Prostate gland (tissue), 2 donors: ENCODE measurements around the gene PSMD6. TPM values are rescaled to one million over a fixed set of nuclear protein-coding genes. Genes with fewer than 3 reads are reported as not detected.

Experiments
- DNase-seq: peaks from one replicate; pipeline ENCODE4 v3.0.0-alpha.2; 2019; ENCODE audit warnings: low spot score
- H3K27ac ChIP-seq, 2 donors: fragments of 200-600 bp; sonication (generic); 2 replicates each; pipeline ENCODE4 v1.5.1; 2017 to 2019
- H3K27me3 ChIP-seq: fragments of 200-600 bp; sonication (generic); replicated peaks from 2 replicates; pipeline ENCODE4 v1.5.1; 2019; ENCODE audit not compliant: insufficient read depth
- H3K36me3 ChIP-seq, 2 donors: fragments of 200-600 bp; sonication (generic); 1 replicate in 1 of 2; 2 replicates in 1 of 2; pipeline versions ENCODE4 v1.5.1 to v1.8.1; 2017 to 2019
- H3K4me1 ChIP-seq: fragments of 200-600 bp; sonication (generic); replicated peaks from 2 replicates; pipeline ENCODE4 v1.5.1; 2019
- H3K4me3 ChIP-seq, 2 donors: fragments of 200-600 bp; sonication (generic); 2 replicates each; pipeline ENCODE4 v1.5.1; 2017 to 2019
- H3K9me3 ChIP-seq: fragments of 200-600 bp; sonication (generic); 2 replicates; pipeline ENCODE4 v1.5.1; 2017
- CTCF ChIP-seq, 4 experiments: fragments of 200-600 bp in 2 of 4; fragments of 450-650 bp in 2 of 4; sonication (generic) in 2 of 4; IDR thresholded peaks; 1 replicate in 3 of 4; 2 replicates in 1 of 4; pipeline ENCODE4 v1.5.1; 2016 to 2019; ENCODE audit warnings: antibody characterized with exemption in 4 of 4, mild to moderate bottlenecking in 2 of 4, moderate library complexity in 2 of 4
- POLR2A ChIP-seq: fragments of 450-650 bp; IDR thresholded peaks from one replicate; pipeline ENCODE4 v1.6.1; 2016; ENCODE audit warnings: antibody characterized with exemption, mild to moderate bottlenecking
- POLR2AphosphoS5 ChIP-seq: sonication (generic); formaldehyde crosslinking; IDR thresholded peaks from one replicate; pipeline ENCODE4 v1.6.1; 2017; ENCODE audit warnings: antibody characterized with exemption
- WGBS: methylation state at CpG from one replicate; pipeline ENCODE4 v1.1.5; 2018; 5-methylcytosine and 5-hydroxymethylcytosine counted together
- intact Hi-C: fragments of 100-400 bp; cut with DNase I; formaldehyde crosslinking; loops from one replicate; pipeline ENCODE4 v1.14.2; 2022
- total RNA-seq, 2 donors: library from RNA; depleted of rRNA; stranded (reverse); fragments of >200 nt; gene quantifications; one replicate each; pipeline ENCODE4 v1.1.0, GENCODE V29; 2016

The PSMD6 gene
- total RNA-seq, 2 donors from 2014 or later: 56.4 to 67.9 TPM

GRCh38 chr3:63975723-63976122 is 47.6 kb downstream of the PSMD6 start:
- 17% methylated on average over 3 of the region's 3 CpGs for WGBS
- Histone ChIP-seq H3K9me3 (no peaks in the 10 kb centered on the region), H3K27me3 (no peaks in the 10 kb centered on the region), H3K4me1 (no peaks in the 10 kb centered on the region), H3K27ac (no peak overlapping the region), H3K4me3 (no peak overlapping the region), H3K36me3 (no peaks in the 10 kb centered on the region)
- intact Hi-C loops: no loop called here
- TF ChIP-seq CTCF (IDR thresholded peaks at IDR 0.05) (no peak), POLR2A (no peak), POLR2AphosphoS5 (peak; percentile 45)
- peak; percentile 62 for DNase-seq

- H3K27me3 ChIP-seq: no peaks in the 10 kb centered on the region
- no peaks in the 10 kb centered on the region for H3K9me3 ChIP-seq
- H3K36me3 ChIP-seq: no peaks in the 10 kb centered on the region
- H3K4me1 ChIP-seq: no peaks in the 10 kb centered on the region
- H3K4me3 ChIP-seq: no peak overlapping the region
- no peak overlapping the region for H3K27ac ChIP-seq
- TF ChIP-seq CTCF (IDR thresholded peaks at IDR 0.05) (no peak), POLR2A (no peak), POLR2AphosphoS5 (no peak)
- WGBS: 92% methylated on average over 1 of the region's 1 CpG
- no peak for DNase-seq
- intact Hi-C loops: no loop called here
These were observed 48.8 kb downstream of the PSMD6 start for GRCh38 chr3:63974451-63974850.

GRCh38 chr3:63973406-63973805 is 49.9 kb downstream of the PSMD6 start:
- 86% methylated on average over 8 of the region's 8 CpGs for WGBS
- intact Hi-C loops: no loop called here
- Histone ChIP-seq H3K4me1 (peaks cover 2% of the 10 kb centered on the region), H3K4me3 (no peak overlapping the region), H3K27ac (no peak overlapping the region), H3K27me3 (no peaks in the 10 kb centered on the region), H3K36me3 (no peaks in the 10 kb centered on the region), H3K9me3 (no peaks in the 10 kb centered on the region)
- DNase-seq: no peak
- no peak for TF ChIP-seq POLR2A
- no peak for TF ChIP-seq POLR2AphosphoS5
- no peak for TF ChIP-seq CTCF (IDR thresholded peaks at IDR 0.05)

GRCh38 chr3:63972987-63973386 is 50.3 kb downstream of the PSMD6 start:
- H3K27ac ChIP-seq: no peak overlapping the region
- no peak for TF ChIP-seq CTCF (IDR thresholded peaks at IDR 0.05)
- no peak for TF ChIP-seq POLR2A
- no peak for TF ChIP-seq POLR2AphosphoS5
- no peaks in the 10 kb centered on the region for H3K9me3 ChIP-seq
- H3K27me3 ChIP-seq: no peaks in the 10 kb centered on the region
- WGBS: 50% methylated on average over 4 of the region's 4 CpGs
- H3K4me3 ChIP-seq: no peak overlapping the region
- peaks cover 6% of the 10 kb centered on the region for H3K4me1 ChIP-seq
- intact Hi-C loops: no loop called here
- H3K36me3 ChIP-seq: no peaks in the 10 kb centered on the region
- no peak for DNase-seq

- 59% methylated on average over 2 of the region's 2 CpGs for WGBS
- no peak for DNase-seq
These were observed 51.1 kb downstream of the PSMD6 start for GRCh38 chr3:63972196-63972595.

More at GRCh38 chr3:63972196-63972595, 51.1 kb downstream of the PSMD6 start:
- TF ChIP-seq POLR2AphosphoS5: no peak
- TF ChIP-seq CTCF (IDR thresholded peaks at IDR 0.05): no peak
- no peak for TF ChIP-seq POLR2A
- H3K4me1 ChIP-seq: peaks cover 12% of the 10 kb centered on the region
- no peaks in the 10 kb centered on the region for H3K9me3 ChIP-seq
- intact Hi-C loops: no loop called here
- H3K4me3 ChIP-seq: no peak overlapping the region
- no peaks in the 10 kb centered on the region for H3K27me3 ChIP-seq
- H3K36me3 ChIP-seq: no peaks in the 10 kb centered on the region
- H3K27ac ChIP-seq: no peak overlapping the region
